ENCODE results near the gene GFER.

Gene GFER

DNA sequence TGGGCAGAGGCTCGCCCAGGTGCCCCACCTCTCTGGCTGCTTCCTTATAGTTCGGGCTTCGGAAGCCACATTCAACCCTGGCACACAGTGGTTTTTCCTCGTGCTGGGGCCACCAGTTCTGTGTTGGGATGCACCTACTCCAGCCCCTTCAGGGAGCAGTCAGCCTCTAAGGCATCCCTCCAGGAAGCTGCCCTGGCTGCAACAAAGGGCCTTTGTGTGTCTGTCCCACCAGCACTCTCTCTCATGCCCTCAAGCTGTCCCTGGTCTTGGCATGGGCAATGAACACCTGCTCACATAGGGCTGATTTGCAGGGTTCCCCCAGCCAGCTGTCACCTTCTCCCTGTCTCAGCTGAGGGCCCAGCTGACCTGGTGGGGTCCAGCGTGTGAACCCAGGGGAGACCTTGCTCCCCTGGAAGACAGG lies 2.0 kb upstream of the GFER start:
- Histone ChIP-seq H2BK12ac (ENCODE audit: low read length) (no peak overlapping the region), H3K27ac (ENCODE audit: low read depth, low read length) (no peak overlapping the region), H3K18ac (ENCODE audit: low read length) (no peak overlapping the region), H3K79me1 (ENCODE audit: low read length) (peaks cover 8% of the 10 kb centered on the region), H4K12ac (ENCODE audit: low read depth, low read length) (no peak overlapping the region), H3K14ac (ENCODE audit: low read length) (no peak overlapping the region), H3K79me2 (ENCODE audit: control insufficient read depth, insufficient read depth, low read length, poor library complexity) (peaks cover 2% of the 10 kb centered on the region), H3K4me3 (ENCODE audit: low read depth, low read length) (no peak overlapping the region), H3K4me2 (ENCODE audit: low read length) (no peak overlapping the region), H2AK5ac (ENCODE audit: low read length) (no peak overlapping the region), H3K23ac (ENCODE audit: low read length) (no peak overlapping the region), H4K8ac (ENCODE audit: low read depth, low read length) (no peak overlapping the region), H2BK5ac (ENCODE audit: low read depth, low read length, poor library complexity) (no peak overlapping the region), H2BK120ac (ENCODE audit: insufficient read depth, low read length, poor library complexity) (no peak overlapping the region), H3K4me1 (ENCODE audit: control insufficient read depth in 1 of 2, insufficient read depth in 2 of 2, low read length in 2 of 2) (peaks cover 18 to 25% of the 10 kb centered on the region in 2 experiments), H2AFZ (ENCODE audit: insufficient read depth, low read length, poor library complexity) (no peak overlapping the region), H4K91ac (ENCODE audit: low read depth, low read length) (no peak overlapping the region), H3K4ac (ENCODE audit: low read depth, low read length) (no peak overlapping the region), H3K27me3 (ENCODE audit: insufficient read depth, low read length) (peaks cover 37% of the 10 kb centered on the region), H3K36me3 (ENCODE audit: control insufficient read depth in 1 of 2, insufficient read depth in 2 of 2, low read length in 2 of 2) (peaks cover 33% of the 10 kb centered on the region in 2 experiments), H3K9ac (ENCODE audit: low read length) (no peak overlapping the region), H3K9me3 (ENCODE audit: insufficient read depth, low read depth, low read length) (peaks cover 8% of the 10 kb centered on the region)
- no peak for DNase-seq
- no CpG with 5 or more reads among the region's 5 CpGs for WGBS (ENCODE audit: extremely low coverage, insufficient coverage, insufficient read length)

DNA sequence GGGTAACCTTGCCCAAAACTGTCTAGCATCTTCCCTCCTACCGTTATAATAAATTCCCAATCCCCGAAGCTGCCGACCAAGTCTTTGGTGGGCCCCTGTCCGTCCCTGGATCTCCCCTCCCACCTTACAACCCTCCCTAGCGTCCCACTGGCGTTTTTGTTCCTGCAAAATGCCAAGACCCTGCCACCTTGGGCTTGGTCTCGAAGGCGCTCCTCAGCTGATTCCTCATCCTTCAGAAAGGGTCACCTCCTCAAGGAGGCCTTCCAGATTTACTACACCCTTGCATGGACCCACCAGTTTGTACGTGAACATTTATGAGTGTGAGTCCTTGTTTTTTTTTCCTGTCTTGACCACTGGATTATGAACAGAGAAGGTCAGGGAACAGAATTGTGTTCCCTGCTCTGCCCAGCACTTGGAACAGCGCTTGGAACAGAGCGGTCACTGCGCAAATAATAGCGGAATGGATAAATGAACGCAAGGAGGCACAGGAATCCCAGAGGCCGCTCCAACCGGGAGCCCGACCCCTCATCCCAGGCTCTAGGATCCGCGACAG lies 926 bp upstream of the GFER start:
- Histone ChIP-seq H3K18ac (ENCODE audit: low read length) (no peak overlapping the region), H3K36me3 (ENCODE audit: control insufficient read depth in 1 of 2, insufficient read depth in 2 of 2, low read length in 2 of 2) (peaks cover 23 to 26% of the 10 kb centered on the region in 2 experiments), H2AK5ac (ENCODE audit: low read length) (no peak overlapping the region), H3K4me3 (ENCODE audit: low read depth, low read length) (peak overlapping the region; percentile 76), H2BK12ac (ENCODE audit: low read length) (no peak overlapping the region), H3K4me1 (ENCODE audit: control insufficient read depth in 1 of 2, insufficient read depth in 2 of 2, low read length in 2 of 2) (peaks cover 18 to 25% of the 10 kb centered on the region in 2 experiments), H3K9me3 (ENCODE audit: insufficient read depth, low read depth, low read length) (peaks cover 8% of the 10 kb centered on the region), H4K91ac (ENCODE audit: low read depth, low read length) (no peak overlapping the region), H3K79me1 (ENCODE audit: low read length) (peaks cover 8% of the 10 kb centered on the region), H3K27me3 (ENCODE audit: insufficient read depth, low read length) (peaks cover 37% of the 10 kb centered on the region), H3K79me2 (ENCODE audit: control insufficient read depth, insufficient read depth, low read length, poor library complexity) (peaks cover 2% of the 10 kb centered on the region), H4K12ac (ENCODE audit: low read depth, low read length) (no peak overlapping the region), H3K14ac (ENCODE audit: low read length) (no peak overlapping the region), H3K27ac (ENCODE audit: low read depth, low read length) (no peak overlapping the region), H4K8ac (ENCODE audit: low read depth, low read length) (no peak overlapping the region), H3K4me2 (ENCODE audit: low read length) (peak overlapping the region; percentile 98), H3K23ac (ENCODE audit: low read length) (no peak overlapping the region), H2BK5ac (ENCODE audit: low read depth, low read length, poor library complexity) (no peak overlapping the region), H3K9ac (ENCODE audit: low read length) (no peak overlapping the region), H2BK120ac (ENCODE audit: insufficient read depth, low read length, poor library complexity) (no peak overlapping the region), H2AFZ (ENCODE audit: insufficient read depth, low read length, poor library complexity) (no peak overlapping the region), H3K4ac (ENCODE audit: low read depth, low read length) (no peak overlapping the region)
- DNase-seq, result no peak
- no CpG with 5 or more reads among the region's 19 CpGs for WGBS (ENCODE audit: extremely low coverage, insufficient coverage, insufficient read length)

DNA sequence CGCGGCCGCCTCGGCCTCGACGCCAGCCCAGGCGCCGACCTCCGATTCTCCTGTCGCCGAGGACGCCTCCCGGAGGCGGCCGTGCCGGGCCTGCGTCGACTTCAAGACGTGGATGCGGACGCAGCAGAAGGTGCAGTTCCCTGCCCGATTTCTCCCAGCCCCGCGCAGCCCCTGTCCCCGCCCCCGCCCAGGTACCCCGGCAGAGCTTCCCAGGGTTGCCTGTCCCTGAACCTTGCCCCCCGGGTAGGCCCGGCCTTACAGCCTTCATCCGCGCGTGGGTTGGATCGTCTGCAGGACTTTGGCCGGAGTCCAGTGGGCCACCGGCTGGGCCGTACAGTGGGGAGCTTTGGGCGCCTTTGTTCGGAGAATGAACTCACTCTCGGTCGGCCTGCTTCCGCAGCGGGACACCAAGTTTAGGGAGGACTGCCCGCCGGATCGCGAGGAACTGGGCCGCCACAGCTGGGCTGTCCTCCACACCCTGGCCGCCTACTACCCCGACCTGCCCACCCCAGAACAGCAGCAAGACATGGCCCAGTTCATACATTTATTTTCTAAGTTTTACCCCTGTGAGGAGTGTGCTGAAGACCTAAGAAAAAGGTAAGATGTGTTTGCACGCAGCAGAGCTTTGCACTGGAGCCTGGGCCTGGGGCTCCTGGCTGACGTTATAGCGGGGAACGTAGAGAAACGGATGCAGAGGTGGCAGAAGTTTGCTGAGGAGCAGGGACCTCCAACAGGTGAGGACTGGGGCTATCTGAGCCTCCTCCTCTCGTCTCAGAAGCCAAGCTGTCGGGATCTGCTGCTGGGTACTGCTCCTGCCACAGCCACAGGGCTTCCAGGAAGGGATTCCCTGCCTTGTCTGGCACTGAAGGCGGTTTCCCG lies 593 bp downstream of the GFER start:
- H4K12ac ChIP-seq (ENCODE audit: low read depth, low read length), result peak overlapping the region; percentile 76
- peak overlapping the region; percentile 22 for H3K27ac ChIP-seq (ENCODE audit: low read depth, low read length)
- peaks cover 42% of the 10 kb centered on the region for H3K27me3 ChIP-seq (ENCODE audit: insufficient read depth, low read length)

DNA sequence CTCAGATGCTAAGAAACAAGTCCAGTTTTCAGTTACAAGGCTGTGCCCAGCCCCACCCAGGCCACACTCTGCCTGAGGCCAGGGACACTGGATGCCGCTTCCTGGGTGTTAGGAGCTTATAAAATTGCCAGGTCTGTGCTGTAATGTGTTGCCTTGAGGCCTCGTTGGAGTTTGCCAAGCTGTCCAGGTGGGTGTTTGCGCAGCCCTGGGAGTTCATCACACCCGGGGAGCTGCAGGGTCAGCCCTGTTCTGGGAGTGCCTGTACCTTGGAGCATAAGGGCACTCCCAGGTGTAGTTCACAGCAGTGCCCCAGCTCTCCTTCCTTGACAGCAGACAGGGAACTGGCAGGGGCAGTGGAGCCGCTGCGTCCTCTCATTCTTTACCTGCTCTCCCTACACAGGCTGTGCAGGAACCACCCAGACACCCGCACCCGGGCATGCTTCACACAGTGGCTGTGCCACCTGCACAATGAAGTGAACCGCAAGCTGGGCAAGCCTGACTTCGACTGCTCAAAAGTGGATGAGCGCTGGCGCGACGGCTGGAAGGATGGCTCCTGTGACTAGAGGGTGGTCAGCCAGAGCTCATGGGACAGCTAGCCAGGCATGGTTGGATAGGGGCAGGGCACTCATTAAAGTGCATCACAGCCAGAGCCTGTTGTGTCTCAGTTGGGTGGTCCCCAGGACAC lies 1.6 kb downstream of the GFER start:
- H4K12ac ChIP-seq (ENCODE audit: low read depth, low read length), result no peak overlapping the region
- H3K79me2 ChIP-seq (ENCODE audit: control insufficient read depth, insufficient read depth, low read length, poor library complexity), result peaks cover 2% of the 10 kb centered on the region
- H4K8ac ChIP-seq (ENCODE audit: low read depth, low read length), result no peak overlapping the region
- H2BK5ac ChIP-seq (ENCODE audit: low read depth, low read length, poor library complexity), result no peak overlapping the region
- no peak overlapping the region for H4K91ac ChIP-seq (ENCODE audit: low read depth, low read length)
- peak overlapping the region; percentile 15 for H3K4ac ChIP-seq (ENCODE audit: low read depth, low read length)
- H2BK120ac ChIP-seq (ENCODE audit: insufficient read depth, low read length, poor library complexity), result no peak overlapping the region
- no peak overlapping the region for H3K9ac ChIP-seq (ENCODE audit: low read length)
- peaks cover 11 to 19% of the 10 kb centered on the region in 2 experiments for H3K4me1 ChIP-seq (ENCODE audit: control insufficient read depth in 1 of 2, insufficient read depth in 2 of 2, low read length in 2 of 2)
- peak overlapping the region; percentile 98 for H3K4me2 ChIP-seq (ENCODE audit: low read length)
- H3K18ac ChIP-seq (ENCODE audit: low read length), result peak overlapping the region; percentile 13
- H3K36me3 ChIP-seq (ENCODE audit: control insufficient read depth in 1 of 2, insufficient read depth in 2 of 2, low read length in 2 of 2), result peaks cover 20% of the 10 kb centered on the region in 2 experiments
- H3K23ac ChIP-seq (ENCODE audit: low read length), result no peak overlapping the region
- WGBS (ENCODE audit: extremely low coverage, insufficient coverage, insufficient read length), result no CpG with 5 or more reads among the region's 14 CpGs
- peaks cover 8% of the 10 kb centered on the region for H3K79me1 ChIP-seq (ENCODE audit: low read length)
- H2BK12ac ChIP-seq (ENCODE audit: low read length), result no peak overlapping the region
- no peak overlapping the region for H3K4me3 ChIP-seq (ENCODE audit: low read depth, low read length)
- H3K9me3 ChIP-seq (ENCODE audit: insufficient read depth, low read depth, low read length), result peaks cover 3% of the 10 kb centered on the region
- no peak overlapping the region for H2AFZ ChIP-seq (ENCODE audit: insufficient read depth, low read length, poor library complexity)
- H3K14ac ChIP-seq (ENCODE audit: low read length), result no peak overlapping the region
- H3K27ac ChIP-seq (ENCODE audit: low read depth, low read length), result no peak overlapping the region
- H2AK5ac ChIP-seq (ENCODE audit: low read length), result no peak overlapping the region
- H3K27me3 ChIP-seq (ENCODE audit: insufficient read depth, low read length), result peaks cover 38% of the 10 kb centered on the region
- no peak for DNase-seq

More for the DNA sequence above, 593 bp downstream of the GFER start:
- Histone ChIP-seq H3K79me1 (ENCODE audit: low read length) (peaks cover 6% of the 10 kb centered on the region), H3K9me3 (ENCODE audit: insufficient read depth, low read depth, low read length) (peaks cover 8% of the 10 kb centered on the region), H3K23ac (ENCODE audit: low read length) (no peak overlapping the region), H4K91ac (ENCODE audit: low read depth, low read length) (peak overlapping the region; percentile 82), H3K36me3 (ENCODE audit: control insufficient read depth in 1 of 2, insufficient read depth in 2 of 2, low read length in 2 of 2) (peaks cover 20% of the 10 kb centered on the region in 2 experiments), H3K9ac (ENCODE audit: low read length) (peak overlapping the region; percentile 82), H3K4me1 (ENCODE audit: control insufficient read depth in 1 of 2, insufficient read depth in 2 of 2, low read length in 2 of 2) (peaks cover 10 to 18% of the 10 kb centered on the region in 2 experiments), H3K4me3 (ENCODE audit: low read depth, low read length) (peak overlapping the region; percentile 89), H2AFZ (ENCODE audit: insufficient read depth, low read length, poor library complexity) (peak overlapping the region; percentile 69), H3K14ac (ENCODE audit: low read length) (peak overlapping the region; percentile 96), H3K18ac (ENCODE audit: low read length) (peak overlapping the region; percentile 75), H2BK12ac (ENCODE audit: low read length) (no peak overlapping the region), H4K8ac (ENCODE audit: low read depth, low read length) (peak overlapping the region; percentile 97), H2AK5ac (ENCODE audit: low read length) (peak overlapping the region; percentile 41), H3K79me2 (ENCODE audit: control insufficient read depth, insufficient read depth, low read length, poor library complexity) (peaks cover 2% of the 10 kb centered on the region), H2BK120ac (ENCODE audit: insufficient read depth, low read length, poor library complexity) (peak overlapping the region; percentile 44), H2BK5ac (ENCODE audit: low read depth, low read length, poor library complexity) (no peak overlapping the region), H3K4ac (ENCODE audit: low read depth, low read length) (peak overlapping the region; percentile 66), H3K4me2 (ENCODE audit: low read length) (peak overlapping the region; percentile 98)
- DNase-seq, result no peak
- no CpG with 5 or more reads among the region's 58 CpGs for WGBS (ENCODE audit: extremely low coverage, insufficient coverage, insufficient read length)
